Skeletal muscle satellite cell (primary cell): ENCODE results near the gene MALAT1.

Source experiments
- H3K27me3 ChIP-seq: 2 replicates; pipeline ENCODE4 v1.7.0; 2013; ENCODE audit warnings: low read length; ENCODE audit not compliant: control insufficient read depth, insufficient read depth
- H3K36me3 ChIP-seq: 2 replicates; pipeline ENCODE4 v1.7.0; 2013; ENCODE audit warnings: mild to moderate bottlenecking, control low read depth, low read length; ENCODE audit not compliant: insufficient read depth
- H3K4me1 ChIP-seq: 2 replicates; pipeline ENCODE4 v1.7.0; 2013; ENCODE audit warnings: low read length; ENCODE audit not compliant: control insufficient read depth, insufficient read depth
- H3K4me2 ChIP-seq: 2 replicates; pipeline ENCODE4 v1.7.0; 2013; ENCODE audit warnings: mild to moderate bottlenecking, low read length
- H3K4me3 ChIP-seq: 2 replicates; pipeline ENCODE4 v1.7.0; 2013; ENCODE audit warnings: low read length
- H3K9ac ChIP-seq: 2 replicates; pipeline ENCODE4 v1.7.0; 2013; ENCODE audit warnings: mild to moderate bottlenecking, low read depth, low read length, moderate library complexity
- H3K9me3 ChIP-seq: replicated peaks from 2 replicates; pipeline ENCODE4 v1.7.0; 2013; ENCODE audit warnings: mild to moderate bottlenecking, control low read depth, low read length

Gene MALAT1

DNA sequence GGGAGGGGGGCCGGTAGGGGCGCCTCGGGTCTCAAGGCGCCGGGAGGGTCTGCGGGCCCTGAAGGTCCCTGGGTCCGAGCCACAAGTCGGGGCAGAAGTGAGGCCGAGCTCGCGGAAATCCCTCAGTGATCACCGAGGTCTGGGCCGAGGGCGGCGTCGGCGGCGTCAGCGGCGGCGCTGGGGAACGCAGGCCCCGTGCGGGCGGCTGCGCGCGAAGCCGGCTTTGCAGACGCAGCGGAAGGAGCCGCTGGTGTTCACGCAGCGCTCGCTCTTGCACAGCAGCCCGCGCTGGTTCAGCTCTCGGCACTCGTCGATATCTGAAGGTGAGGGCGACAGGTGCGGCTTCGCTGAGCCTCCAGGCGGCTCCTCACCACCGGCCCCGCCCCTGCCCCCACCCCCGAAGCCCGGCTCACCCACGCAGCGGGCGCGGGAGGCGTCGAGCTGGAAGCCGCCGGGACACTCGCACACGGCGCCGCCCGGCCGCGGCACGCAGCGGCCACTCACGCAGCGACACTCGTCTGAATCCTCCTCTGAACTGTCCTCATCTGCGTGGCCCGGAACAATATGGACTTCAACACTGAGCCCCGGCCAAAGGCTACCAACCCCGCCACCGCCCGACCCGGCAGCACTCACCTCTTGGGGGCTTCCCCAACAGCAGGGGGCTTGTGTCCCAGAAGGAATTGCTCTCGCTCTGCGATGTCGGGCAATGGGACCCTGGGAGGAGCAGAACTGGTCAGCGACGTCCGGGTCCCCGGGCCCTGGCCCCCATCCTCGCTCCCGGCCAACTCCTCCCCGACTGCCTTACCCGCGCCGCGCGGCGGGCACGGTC lies 40.3 kb downstream of the MALAT1 start:
- no peaks in the 10 kb centered on the region for H3K27me3 ChIP-seq
- H3K4me2 ChIP-seq: peak overlapping the region; percentile 85
- H3K4me3 ChIP-seq: peak overlapping the region; percentile 77
- H3K9ac ChIP-seq: no peak overlapping the region
- H3K4me1 ChIP-seq: peaks cover 23% of the 10 kb centered on the region
- H3K9me3 ChIP-seq: no peaks in the 10 kb centered on the region
- peaks cover 66% of the 10 kb centered on the region for H3K36me3 ChIP-seq

DNA sequence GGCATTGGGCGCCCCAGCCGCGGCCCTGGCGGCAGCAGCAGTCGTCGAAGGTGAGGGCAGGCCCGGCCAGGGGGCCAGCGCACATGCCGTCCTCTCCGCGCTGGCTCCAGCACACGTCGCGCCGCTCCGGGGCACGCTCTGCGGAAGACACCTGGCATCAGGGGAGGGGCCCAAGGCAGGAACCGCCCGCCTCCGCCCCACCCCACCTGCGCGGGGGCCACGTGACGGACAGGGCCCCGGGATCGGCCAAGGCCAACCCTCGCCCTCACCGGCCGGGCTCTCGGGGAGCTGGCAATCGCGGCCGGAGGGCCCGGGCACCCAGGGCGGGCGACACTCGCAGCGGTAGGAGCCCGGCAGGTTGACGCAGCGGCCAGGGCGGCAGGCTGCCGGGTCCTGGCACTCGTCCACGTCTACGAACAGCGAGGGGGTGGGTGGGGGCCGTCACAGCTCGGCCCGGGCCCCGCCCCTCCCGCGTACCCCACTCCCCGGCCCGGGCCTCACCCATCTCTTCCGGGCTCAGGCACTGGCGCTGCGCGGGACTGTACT lies 41.0 kb downstream of the MALAT1 start:
- Histone ChIP-seq H3K9ac (peak overlapping the region; percentile 43), H3K36me3 (peaks cover 71% of the 10 kb centered on the region), H3K4me2 (peak overlapping the region; percentile 85), H3K9me3 (no peaks in the 10 kb centered on the region), H3K4me1 (peaks cover 23% of the 10 kb centered on the region), H3K27me3 (no peaks in the 10 kb centered on the region), H3K4me3 (peak overlapping the region; percentile 77)

DNA sequence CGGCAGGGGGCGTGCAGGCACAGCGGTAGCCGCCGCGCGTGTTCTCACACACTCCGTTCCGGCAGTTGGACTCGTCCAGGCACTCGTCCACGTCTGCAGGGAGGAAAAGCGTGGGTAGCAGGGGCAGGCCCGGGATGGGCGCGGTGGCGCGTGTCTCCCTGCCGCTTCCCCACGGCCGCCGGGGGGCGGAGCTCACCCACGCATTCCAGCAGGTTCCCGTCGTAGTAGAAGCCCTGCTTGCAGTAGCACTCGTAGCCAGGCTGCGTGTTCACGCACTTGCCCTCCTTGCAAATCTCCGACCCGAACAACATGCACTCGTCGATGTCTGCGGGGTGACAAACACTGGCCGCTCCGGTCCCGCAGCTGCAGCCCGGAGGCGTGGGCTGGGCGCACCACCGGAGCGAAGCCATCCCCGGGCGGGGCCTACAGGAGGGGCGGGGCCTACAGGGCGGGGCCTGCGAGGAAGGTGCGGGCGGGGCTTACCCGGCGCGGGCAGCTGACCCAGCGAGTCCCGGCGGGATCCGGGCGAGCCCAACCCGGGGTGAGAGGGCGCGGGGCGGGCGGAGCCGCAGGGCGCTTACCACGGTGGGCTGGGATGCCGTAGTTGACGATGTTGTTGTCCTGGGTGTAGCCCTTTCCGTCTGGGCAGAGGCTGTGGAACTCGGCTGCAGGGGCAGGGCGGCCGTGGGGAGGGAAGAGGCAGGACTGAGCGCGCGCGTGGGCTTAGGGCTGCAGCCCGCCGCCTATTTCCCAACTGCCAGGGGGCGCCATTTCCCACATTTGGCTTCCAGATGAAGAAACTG lies 41.6 kb downstream of the MALAT1 start:
- Histone ChIP-seq H3K36me3 (peaks cover 71% of the 10 kb centered on the region), H3K4me2 (peak overlapping the region; percentile 85), H3K4me3 (peak overlapping the region; percentile 77), H3K4me1 (peaks cover 23% of the 10 kb centered on the region), H3K9ac (peak overlapping the region; percentile 52), H3K27me3 (no peaks in the 10 kb centered on the region), H3K9me3 (no peaks in the 10 kb centered on the region)

DNA sequence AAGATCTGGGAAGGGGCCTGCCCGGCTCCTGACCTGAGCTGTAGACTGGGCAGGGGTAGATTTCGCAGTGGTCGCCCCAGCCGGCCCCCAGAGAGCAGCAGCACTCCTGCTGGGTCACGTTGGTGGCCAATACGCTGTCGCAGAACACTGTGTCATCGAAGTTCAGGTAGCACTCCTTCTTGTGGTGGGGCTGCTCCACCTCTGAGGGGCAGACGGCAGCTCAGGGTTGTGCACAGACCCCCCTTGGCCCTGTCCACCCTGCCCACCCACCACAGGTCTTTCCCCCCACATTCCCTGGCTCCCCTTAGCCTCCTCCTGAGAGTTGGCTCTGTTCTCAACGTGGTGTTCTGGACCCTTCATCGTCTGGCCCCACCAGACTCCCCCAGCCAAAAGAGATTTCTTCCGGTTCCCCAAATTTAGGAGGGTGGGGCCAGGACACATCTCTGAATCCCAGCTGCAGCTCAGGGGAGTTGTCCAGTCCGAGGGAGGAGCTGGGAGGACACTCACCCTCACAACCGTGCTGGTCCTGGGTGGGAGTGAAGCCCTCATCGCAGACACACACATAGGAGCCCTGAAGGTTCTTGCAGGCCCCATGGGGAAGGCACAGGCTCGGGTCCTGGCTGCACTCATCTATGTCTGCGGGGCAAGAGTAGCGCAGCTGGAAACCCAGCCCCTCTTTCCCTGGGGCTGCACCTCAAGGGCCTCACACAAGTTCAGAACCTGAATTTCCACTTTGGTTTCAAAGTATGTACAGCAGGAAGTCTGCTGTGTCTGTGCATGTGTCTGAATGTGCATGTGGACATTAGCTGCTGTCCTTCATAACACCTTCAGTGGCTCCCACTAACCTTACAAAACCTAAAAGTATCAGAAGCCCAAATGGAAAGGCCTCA lies 42.5 kb downstream of the MALAT1 start:
- H3K27me3 ChIP-seq: no peaks in the 10 kb centered on the region
- peak overlapping the region; percentile 52 for H3K9ac ChIP-seq
- H3K4me1 ChIP-seq: peaks cover 23% of the 10 kb centered on the region
- peak overlapping the region; percentile 85 for H3K4me2 ChIP-seq
- H3K4me3 ChIP-seq: peak overlapping the region; percentile 77
- H3K36me3 ChIP-seq: peaks cover 72% of the 10 kb centered on the region
- no peaks in the 10 kb centered on the region for H3K9me3 ChIP-seq

DNA sequence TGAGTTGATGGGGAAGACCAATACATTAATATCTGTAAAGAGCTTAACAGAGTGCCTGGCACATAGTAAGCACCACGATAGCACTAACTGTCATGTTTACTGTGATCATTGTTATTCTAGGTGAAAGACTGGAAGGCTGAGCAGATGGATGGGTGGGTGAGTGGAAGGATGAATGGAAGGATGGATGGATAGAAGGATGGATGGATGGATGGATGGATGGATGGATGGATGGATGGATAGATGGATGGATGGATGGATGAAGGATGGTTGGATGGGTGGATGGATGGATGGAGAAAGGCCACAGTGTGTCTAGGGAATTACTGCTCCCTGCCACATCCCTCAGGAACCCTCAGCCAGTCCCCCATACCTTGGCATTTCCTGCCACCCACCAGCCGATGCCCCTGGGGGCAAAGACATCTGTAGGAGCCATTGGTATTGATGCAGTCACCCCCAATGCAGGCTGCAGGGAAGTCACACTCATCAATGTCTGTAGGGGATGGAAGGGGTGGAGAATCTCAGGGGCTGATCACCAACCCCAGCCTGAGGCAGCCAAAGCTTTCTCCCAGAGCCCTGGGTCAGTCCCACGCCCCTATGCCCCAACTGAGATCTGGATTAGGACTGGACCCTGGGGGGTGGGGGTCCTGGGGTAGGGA lies 44.0 kb downstream of the MALAT1 start:
- peaks cover 65% of the 10 kb centered on the region for H3K36me3 ChIP-seq
- no peaks in the 10 kb centered on the region for H3K9me3 ChIP-seq
- peaks cover 23% of the 10 kb centered on the region for H3K4me1 ChIP-seq
- H3K9ac ChIP-seq: no peak overlapping the region
- H3K4me2 ChIP-seq: no peak overlapping the region
- no peak overlapping the region for H3K4me3 ChIP-seq
- H3K27me3 ChIP-seq: no peaks in the 10 kb centered on the region

DNA sequence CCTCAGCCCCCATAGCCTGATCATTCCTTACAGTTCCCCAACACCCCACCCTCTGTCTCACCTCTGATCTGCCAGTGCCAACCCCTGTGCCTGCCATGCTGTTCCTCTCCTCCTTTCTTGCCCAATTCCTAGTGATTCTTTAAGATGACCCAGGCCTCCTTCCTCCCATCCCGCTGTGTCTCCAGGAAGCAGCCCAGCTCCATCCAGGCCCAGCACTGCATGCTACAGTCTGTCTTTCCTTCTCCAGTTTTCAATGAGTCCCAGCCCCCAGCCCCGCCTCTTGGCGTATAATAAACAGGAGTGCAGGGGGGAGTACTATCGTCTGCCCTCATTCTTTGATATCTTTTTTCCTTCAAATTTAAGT lies 47.0 kb downstream of the MALAT1 start:
- Histone ChIP-seq H3K9ac (no peak overlapping the region), H3K36me3 (peaks cover 70% of the 10 kb centered on the region), H3K4me3 (no peak overlapping the region), H3K4me1 (peaks cover 8% of the 10 kb centered on the region), H3K9me3 (no peaks in the 10 kb centered on the region), H3K27me3 (no peaks in the 10 kb centered on the region), H3K4me2 (no peak overlapping the region)

DNA sequence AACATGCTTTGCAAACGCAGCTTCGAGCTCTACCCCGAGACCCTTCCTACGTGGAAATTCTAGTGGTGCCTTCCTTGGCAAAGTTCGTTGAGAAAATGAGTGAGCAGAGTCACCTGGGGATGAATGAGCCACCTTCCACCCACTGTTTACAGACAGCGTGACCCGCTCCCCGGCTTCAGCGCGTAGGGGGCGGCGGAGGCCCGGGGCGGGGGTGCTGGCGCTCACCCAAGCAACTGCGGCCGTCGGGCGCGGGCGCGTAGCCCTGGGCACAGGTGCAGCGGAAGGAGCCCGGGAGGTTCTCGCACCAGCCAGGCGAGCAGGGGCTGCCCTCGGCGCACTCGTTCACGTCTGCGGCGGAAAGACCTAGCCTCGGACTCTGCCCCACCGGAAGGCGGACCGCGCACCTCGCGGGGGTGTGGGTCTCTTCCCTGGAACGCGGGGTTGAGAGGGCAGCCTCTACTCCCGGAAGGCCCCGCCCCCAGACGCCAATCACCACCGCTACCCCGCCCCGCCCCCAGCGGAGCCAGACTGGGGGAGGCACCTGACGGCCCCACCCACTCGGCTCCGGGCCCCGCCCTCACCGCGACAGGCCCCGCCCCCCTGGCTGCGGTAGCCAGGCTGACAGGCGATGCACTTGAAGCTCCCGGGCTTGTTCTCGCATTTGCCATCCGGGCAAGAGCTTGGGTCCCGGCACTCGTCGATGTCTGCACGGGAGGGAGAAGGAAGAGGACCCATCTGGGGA lies 47.5 kb downstream of the MALAT1 start:
- Histone ChIP-seq H3K4me1 (peaks cover 7% of the 10 kb centered on the region), H3K27me3 (no peaks in the 10 kb centered on the region), H3K4me3 (no peak overlapping the region), H3K9ac (no peak overlapping the region), H3K36me3 (peaks cover 71% of the 10 kb centered on the region), H3K4me2 (no peak overlapping the region), H3K9me3 (no peaks in the 10 kb centered on the region)

DNA sequence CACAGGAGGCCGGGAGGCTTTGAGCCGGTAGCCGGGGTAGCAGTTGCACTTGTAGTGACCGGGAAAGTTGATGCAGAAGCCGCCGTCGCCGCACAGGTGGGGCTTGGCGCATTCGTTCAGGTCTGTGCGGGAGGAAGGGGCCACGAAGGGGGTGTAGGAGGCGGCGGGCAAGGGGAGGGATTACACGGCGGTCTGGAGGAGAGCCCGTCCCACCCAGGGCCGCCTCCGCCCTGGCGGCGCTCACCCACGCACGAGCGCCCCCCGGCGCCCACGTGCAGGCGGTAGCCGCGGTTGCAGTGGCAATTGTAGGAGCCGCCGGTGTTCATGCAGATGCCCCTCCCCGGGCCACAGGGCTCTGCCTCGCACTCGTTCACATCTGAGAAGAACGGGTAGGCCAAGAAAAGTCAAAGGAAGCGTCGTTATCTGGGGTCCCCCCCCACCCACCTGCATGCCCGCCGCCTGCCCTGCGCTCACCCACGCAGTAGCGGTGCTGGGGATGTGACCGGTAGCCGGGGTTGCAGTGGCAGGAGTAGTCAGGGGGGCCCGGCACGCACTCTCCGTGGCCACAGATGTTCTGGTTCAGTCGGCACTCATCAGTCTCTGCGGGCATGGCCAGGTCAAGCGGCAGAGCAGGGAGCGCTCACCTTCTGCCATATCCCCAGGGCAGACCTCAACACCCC lies 48.7 kb downstream of the MALAT1 start:
- Histone ChIP-seq H3K36me3 (peaks cover 75% of the 10 kb centered on the region), H3K9me3 (no peaks in the 10 kb centered on the region), H3K4me3 (no peak overlapping the region), H3K27me3 (no peaks in the 10 kb centered on the region), H3K4me1 (peaks cover 7% of the 10 kb centered on the region), H3K4me2 (no peak overlapping the region), H3K9ac (no peak overlapping the region)

DNA sequence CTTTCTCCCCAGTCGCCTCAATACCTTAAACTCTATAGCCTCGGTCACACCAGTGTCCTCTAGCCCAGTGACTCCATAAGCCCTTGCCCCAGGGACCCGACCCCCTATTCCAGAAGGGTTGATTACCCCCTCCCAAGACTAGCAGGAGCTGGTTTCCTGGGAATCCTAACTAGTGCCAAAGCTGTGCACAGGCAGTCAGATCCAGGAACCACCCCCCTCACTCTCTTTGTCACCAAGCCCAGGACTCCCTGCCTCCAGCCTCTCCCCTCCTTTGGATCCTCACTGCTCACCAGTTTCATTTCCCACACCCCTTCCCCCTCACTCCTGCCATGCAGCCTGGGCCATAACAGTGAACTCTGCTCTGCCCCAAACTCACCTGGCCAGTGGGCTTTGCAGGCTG lies 49.5 kb downstream of the MALAT1 start:
- Histone ChIP-seq H3K4me1 (peaks cover 7% of the 10 kb centered on the region), H3K9ac (no peak overlapping the region), H3K4me2 (no peak overlapping the region), H3K36me3 (peaks cover 70% of the 10 kb centered on the region), H3K27me3 (no peaks in the 10 kb centered on the region), H3K9me3 (no peaks in the 10 kb centered on the region), H3K4me3 (no peak overlapping the region)

DNA sequence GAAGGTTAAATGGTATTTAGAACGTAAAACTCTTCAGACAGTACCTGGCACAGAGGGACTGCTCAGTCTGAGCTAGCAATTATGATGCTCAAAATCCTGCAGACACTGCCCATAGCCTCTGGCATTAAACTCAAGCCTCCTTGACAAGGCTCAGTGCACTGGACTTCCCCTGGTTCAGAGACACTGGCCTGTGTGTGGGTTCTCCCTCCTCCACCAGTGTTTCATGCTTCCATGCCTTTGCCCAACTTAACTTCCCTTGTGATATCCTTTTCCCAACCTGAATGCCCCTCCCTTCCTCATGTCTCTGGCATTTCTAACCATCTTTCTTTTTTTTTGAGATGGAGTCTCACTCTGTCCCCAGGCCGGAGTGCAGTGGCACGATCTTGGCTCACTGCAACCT lies 50.3 kb downstream of the MALAT1 start:
- Histone ChIP-seq H3K9me3 (no peaks in the 10 kb centered on the region), H3K4me2 (no peak overlapping the region), H3K4me1 (peaks cover 10% of the 10 kb centered on the region), H3K4me3 (no peak overlapping the region), H3K9ac (no peak overlapping the region), H3K36me3 (peaks cover 66% of the 10 kb centered on the region), H3K27me3 (no peaks in the 10 kb centered on the region)
